GM21447 (cell line): ENCODE measurements around the gene WDR90.
"Not testable (repeated sequence)": the region's sequence is repeated elsewhere in the genome, so short reads cannot be mapped to it uniquely, and the experiment has no call there.

Experiments
- ATAC-seq: cut with Tn5 transposase; IDR thresholded peaks from one replicate; pipeline ENCODE4 v1.9.1; 2021; ENCODE audit not compliant: unreplicated experiment

Gene WDR90

DNA sequence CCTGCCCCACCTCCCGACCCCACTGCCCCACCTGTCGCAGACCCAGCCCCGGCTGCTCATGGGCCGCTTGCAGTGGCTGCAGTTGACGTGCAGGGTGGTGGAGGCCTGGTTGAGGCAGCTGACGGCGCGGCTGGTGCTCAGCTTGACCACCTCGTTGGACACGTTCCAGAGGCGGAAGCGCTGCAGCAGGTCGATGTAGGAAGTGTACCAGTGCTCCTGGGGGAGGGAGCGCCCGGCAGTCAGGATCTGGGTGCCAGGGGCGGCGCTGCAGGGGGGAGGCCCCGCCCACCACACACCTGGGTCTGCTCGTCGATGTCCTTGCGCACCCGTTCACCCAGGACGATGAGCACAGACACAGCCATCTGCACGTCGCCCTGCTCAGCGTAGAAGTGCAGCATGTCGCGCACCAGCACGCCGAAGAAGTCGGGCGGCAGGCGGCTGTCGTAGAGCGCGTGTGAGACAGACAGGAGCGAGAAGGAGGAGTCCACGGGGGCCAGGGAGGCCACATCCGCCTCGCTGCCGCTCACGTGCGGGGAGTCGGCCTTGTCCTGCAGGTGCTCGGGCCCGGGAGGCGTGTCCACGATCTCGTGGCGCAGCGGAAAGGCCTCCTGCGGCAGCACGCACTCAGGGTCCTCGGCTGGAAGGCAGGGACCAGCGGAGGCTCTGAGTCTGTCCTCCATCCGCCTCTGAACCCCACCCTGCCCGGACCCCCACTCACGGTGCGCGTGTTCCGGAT lies 36.0 kb downstream of the WDR90 start:
- ATAC-seq = no peak

DNA sequence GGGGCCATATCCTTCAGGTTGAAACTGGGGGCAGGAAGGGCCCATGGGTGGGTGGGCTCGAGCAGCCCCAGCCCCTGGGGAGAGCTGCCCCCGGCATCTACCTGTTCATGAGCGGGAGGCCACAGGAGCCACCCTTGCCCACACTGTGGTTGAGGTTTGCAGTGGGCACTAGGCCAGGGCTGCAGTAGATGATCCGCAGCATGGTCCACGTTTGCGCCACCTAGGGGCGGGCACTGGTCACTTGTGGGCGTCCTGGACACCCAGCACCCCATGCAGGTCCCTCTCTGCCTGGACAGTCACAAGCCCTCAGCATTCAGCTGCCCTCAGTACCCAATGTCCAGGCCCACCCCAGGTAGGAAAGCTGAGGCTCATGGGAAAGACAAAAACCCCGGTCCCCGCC lies 36.8 kb downstream of the WDR90 start:
- ATAC-seq = no peak

DNA sequence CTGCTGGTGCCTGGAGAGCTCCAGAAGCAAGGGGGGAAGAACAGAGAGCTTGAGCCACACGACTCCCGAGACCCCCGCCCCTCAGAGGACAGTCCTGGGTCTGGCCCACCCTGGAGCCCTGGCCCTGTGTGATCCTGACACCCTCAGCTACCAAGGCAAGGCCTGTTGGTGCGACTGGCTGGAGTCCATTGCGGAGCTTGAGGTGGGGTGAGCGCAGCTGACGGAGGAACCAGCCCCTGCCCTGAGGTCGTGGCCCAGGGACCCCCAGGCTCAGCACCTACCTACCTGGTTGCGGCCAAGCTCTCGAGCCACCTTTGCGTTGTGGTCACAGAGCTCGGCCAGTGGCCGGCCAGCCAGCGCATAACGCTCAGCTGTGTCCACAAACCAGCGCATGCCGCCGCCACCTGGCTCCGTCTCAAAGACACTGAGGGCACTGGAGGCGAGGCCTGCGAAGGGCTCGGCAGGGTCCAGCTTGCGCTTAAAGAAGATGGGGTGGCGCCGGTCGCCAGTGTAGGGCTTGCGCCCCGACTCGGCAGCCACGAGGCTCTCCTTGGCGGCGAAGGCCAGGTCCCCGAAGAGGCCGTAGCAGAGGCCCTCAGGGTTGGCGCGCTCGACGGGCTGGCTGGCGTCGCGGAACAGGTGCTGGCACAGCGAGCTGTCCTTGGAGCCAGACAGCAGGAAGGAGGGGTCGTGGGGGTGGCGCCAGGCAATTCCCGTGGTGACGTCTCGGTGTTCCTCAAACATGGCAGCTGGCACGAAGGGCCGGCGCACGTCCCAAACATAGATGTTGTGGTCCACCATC lies 37.5 kb downstream of the WDR90 start:
- ATAC-seq = no peak

DNA sequence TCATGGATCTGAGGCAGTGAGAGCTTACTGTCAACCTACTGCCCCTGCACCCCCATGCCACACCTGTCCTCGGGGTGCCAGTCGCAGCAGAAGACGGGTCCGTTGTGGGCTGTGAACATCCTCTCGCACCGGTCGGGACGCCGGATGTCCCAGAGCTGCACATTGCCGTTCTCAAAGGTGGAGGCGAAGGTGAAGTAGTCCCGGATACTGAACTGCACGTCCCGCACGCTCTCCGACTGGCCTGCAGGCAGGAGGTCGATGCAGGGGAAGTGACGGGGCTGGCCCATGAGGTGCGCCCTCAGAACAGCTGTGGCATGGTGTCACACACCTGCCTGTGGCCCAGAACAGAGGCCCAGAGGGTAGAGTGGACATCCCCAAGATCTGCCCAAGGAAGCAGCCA lies 38.3 kb downstream of the WDR90 start:
- no peak for ATAC-seq

DNA sequence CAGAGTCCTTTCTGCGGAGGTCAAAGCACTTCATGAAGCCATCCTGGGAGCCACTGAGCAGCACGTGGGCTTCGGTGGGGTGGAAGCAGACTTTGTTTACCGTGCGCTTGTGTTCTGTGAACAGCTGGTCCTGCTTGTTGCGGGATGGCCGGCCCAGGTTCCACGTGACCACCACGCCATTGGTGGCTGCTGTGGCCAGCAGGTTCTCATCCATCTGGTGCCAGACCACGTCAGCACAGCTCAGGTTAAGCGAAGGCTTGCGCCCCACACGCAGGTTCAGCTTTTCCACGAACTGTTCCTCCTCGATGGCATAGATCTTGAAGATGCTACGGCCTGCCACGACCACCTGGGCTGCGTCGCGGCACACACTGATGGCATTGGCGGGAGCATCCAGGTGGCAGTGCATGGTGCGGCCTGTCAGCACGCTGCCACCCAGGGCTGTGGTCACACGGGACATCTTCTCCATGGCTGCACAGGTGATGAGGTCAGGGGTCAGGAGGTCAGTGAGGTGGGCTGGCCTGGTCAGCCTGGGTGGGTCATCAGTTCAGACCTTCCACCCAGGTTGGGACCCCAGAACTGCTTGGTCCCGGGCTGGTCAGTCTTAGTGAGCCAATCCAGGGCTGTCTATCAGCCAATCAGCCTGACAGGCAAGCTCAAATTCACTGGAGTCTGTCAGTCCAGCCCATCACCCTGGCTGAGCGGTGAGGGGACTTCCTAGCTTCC lies 40.2 kb downstream of the WDR90 start:
- no peak for ATAC-seq

DNA sequence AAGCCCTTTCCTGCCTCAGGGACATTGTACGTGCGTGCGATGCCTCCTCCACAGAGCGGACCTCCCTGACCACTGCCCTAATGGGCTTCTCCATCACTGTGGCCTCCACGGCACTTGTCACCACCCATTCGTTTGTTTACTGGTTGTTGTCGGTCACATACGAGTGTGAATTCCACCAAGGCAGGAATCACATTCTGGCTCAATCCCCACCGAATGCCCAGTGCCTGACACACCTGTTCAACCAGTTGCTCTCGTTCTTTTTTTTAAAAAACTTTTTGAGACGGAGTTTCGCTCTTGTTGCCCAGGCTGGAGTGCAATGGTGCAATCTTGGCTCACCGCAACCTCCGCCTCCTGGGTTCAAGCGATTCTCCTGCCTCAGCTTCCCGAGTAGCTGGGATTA lies 42.1 kb downstream of the WDR90 start:
- ATAC-seq = not testable (repeated sequence)

DNA sequence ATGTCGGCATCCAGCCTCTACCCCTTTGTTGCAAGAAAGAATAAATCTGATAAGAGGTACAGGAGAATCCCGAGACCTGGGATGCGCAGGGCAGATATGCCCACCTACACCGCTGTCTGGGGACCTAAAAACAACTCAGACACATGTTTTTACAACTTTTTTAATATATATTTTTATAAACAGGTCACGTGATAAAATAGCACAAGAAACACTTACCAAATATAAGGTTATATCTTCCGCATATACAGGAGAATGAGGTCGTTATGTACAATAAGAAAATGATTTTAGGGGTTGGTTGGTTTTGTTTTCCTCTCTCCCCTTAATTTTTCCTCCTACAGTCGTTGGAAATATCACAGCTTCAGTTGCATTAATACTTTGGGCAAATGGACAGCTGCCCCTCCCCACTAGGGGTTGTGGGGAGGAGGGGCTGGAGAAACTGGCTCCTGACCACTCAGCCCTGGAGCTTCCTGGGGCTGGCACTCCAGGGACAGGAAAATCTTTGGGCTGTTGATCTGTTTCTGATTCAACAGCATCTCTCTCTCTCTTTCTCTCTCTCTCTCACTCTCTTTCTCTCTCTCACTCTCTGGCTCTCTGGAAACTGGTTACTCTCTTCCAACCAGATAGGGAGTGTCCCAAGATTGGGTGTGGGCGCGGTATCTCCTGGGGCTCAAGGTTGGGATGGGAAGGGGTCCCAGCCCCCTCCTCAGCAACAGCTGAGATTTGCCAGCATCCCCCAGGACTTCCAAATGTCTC lies 43.4 kb downstream of the WDR90 start:
- ATAC-seq = no peak

DNA sequence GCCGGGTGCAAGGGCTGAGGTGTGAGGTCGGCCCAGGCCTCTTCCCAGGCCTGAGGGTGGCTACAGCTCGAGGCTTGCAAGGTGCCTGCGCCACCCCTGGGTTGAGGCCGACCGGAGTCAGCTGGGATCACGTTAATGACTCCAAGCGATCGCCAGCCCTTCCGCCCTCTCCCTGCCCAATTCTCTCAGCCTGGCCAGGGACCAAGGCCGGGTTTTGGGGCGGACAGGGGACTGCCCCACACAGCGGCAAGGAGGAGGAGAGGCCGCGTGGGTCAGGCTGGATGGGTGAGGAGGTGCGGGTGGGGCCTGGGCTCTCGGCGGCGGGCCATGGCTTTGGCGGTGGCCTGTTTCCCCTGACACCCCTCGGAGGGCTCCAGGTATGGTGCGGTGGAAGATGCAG lies 44.2 kb downstream of the WDR90 start:
- no peak for ATAC-seq

DNA sequence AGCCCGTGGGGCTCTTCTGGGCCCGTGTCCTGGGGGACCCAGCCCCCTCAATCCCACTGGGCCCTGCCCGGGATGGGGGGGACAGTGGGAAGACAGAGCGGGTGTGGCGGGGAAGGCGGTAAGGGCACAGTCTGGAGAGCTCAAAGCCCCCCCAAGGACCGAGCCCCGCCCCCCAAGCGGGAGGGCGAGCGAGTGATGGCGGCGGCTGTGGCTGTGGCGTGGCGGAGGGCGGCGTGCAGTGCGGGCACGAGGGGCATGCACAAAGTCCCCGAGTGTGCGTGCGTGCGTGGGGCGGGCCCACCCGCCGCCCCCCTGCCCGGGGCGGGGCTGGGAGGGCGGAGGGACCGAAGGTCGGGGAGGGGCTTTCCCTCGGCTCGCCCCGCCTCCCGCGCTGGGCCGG lies 44.6 kb downstream of the WDR90 start:
- ATAC-seq = no peak

DNA sequence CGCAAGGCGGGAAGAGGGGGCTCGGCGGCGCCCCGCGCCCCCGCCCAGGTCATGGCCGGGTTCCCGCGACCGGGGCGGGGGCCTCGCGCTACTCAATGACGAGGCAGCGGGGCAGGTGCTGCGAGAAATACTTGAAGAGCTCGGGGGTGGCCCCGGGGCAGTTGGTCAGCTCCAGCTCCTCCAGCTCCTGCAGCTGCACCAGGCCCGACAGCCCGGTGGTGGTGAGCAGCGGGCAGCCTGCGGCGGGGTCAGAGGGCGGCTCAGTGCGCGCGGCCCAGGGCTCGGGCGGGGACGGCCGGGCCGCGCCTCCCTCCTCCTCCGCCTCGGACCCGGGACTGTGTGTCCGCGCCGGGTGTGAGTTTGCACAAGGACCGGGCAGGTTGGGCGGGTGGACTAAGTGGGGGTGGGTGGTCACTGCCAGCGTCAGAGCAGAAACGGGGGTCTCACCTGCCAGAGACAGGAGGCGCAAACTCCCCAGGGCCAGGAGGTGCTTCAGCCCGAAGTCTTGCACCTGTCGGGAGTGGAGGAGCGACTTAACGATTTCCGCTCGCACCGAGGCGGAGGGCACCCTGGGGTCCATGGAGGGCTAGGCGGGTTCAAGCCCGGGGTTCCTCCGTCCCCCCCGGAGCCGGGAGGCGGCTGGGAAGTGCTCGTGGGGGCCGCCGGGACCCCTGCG lies 45.2 kb downstream of the WDR90 start:
- no peak for ATAC-seq

DNA sequence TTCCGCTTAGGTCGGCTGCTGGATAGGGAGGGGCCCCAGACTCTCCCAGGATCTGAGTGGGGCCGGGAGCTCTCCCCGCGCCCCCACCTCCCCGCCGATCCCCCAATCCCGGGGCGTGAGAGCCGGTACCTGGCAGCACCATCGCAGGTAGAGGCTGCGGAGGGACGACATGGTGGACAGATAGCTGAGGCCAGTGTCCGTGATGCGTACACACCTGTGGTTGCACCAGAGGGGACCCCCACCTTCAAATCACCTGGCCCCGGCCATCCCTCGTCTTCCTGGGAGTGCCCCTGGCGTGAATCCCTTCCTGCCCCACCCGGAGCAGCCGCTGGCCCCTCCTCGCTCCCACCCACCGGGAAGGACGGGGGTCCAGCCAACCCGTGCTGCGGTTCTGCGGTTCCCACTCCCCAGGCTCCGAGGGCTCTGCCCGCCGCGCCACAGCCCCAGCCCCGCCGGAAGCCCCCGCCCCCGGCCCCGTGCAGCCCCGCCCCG lies 45.7 kb downstream of the WDR90 start:
- ATAC-seq = no peak

DNA sequence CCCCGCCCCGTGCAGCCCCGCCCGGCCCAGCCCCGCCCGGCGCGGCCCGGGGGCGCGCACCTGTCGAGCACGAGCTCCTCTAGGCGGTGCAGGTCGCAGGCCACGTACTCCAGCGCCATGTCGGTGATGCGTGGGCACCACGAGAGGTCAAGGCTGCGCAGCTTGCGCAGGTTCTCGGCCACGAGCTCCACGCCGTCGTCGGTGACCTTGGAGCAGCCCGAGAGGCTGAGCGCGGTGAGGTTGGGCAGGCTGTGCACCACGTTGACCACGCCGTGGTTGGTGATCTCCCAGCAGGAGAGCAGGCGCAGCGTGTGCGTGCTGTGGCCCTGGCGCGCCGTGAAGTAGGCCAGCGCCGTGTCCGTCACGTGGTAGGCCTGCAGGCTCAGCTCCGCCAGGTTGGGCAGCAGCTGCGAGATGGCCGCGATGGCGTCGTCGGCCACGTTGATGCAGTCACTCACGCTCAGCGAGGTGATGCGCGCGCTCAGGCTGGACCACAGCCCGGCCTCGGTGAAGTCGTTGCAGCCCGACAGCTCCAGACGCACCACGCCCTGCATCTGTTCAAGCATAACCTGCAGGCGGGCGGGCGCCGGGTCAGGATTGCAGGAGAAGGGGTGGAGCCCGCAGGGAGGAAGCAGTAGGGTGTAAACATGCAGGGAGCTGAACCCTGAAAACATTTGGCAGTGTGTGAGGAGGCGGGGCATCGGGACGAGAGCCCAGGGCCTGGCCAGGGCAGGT lies 46.4 kb downstream of the WDR90 start:
- ATAC-seq = no peak

DNA sequence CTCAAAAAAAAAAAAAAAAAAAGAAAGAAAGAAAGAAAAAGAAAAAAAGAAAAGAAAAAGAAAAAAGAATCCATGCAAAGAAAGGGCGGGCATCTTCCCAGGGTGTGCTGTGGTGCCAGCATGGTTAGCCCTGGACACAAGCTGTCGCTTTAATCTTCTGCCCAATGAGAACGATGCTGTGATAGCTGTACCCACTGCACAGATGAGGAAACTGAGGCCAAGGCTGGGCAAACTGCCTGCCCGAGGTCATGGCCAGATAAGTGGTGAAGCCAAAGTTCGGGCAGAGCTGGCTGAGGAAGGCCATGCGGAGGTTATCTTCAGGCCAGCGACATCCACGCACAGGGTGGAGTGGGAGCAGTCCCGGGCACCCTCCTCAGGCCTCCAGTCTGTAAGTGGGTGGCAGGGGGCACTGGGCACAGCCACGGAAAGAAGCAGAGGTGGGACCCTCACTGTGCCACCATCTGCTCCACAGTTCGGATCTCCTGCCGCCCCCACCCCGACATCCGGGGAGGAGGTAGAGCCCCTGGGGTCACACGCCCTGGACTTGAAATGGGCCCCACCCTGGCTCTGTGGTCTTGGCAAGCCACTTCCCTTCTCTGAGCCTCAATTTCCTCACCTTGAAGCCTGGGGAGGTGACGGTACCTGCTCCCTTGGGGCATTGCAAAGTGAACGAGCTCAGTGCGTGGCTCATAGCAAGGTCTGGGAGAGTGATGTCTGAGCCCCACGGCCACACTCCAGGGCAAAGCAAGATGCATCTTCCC lies 49.9 kb downstream of the WDR90 start:
- ATAC-seq = no peak

DNA sequence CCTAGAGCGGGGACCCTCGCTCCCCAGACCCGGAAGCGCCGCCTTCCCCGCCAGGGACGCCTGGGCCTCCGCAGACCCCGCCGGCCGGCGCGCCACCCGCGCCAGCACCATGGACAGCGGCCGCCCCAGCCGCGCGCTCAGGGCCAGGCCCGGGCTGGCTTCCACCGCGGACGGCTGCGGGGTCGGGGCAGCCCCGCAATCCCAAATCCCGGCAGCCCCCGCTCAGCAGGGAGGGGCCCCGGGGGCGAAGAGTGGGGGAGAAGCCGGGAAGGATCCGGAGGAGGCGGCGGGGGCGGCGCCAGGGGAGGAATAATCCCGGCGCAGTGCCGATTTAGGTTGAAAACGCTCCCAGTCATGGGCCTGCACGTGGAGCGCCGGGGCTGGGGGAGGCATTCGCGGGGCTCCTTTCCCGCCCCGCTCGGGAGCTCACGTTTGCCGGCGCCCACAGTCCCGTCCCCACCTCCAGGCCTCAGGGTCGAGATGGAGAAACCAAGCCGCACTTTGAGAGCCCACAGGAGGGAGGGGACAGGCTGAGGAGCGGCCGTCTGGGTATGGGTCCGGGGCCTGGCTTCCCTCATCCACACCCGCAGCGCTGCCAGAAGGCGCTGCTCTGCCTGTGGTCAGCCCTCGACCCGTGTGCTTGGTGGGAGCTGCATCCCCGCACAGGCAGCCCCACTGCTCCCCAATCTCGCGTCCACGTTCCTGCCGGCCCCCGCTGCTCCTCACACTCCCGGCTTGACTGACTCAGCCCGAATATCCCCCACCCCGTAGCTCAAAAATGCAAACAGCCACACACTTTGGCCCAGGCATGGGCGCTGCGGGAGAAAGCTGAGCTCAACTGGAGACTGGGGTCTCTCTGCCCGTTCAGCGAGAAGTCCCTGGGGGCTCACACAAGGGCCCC lies 51.8 kb downstream of the WDR90 start:
- ATAC-seq = no peak

DNA sequence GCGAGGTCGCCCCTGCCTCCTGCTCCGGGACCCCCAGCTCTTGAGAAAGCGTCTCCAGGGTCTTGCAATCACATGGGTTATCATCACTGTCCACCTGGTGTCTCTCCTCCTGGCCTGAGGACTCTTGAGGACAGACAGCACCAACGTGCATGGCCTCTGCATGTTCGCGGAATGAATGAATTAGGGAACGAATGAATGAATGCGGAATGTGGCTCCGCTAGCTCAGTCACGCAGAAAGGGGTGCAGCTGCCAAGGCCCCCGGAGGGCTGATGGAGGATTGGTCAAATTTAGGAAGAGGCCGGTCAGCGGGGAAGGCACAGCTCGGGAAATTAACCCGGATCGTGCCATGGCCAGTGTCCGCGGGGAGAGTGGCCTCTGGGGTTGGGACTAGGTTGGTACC lies 53.2 kb downstream of the WDR90 start:
- ATAC-seq = no peak

DNA sequence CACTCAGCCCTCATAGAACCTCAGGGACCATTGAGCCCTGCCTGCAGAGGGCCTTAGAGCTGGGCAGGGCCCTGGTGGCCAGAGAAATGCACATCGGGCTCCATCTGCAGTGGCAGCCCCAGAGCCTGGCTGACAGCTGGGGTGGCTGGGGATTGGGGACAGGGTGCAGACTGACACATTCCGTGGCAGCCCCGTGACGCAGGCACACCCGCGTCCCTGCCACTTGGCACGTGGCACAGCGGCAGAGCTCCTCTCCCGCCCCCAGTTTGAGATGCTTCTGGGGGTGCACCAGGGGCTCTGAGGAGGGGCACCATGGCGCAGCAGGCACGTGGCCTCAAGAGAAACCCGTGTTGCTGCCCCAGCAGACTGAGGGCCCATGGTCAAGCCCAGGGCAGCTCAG lies 54.2 kb downstream of the WDR90 start:
- ATAC-seq = no peak

DNA sequence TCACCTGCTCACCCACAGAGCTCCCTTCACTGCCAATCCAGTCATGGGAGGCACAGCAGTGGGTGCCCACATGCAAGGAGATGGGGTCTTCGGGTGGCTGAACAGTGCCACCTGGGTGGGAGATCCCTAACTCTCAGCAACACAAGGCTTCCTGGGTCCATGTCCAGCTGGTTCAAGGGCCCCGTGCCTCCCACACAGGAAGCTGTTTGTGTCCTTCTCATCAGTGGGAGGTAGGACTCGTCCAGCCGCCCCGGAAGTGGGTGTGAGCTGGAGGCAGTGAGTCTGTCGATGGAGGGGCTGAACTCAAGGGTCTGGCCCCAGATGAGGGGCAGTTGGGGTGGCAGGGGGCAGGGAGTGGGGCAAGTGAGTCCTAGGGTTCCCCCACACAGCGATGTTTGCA lies 54.9 kb downstream of the WDR90 start:
- no peak for ATAC-seq
